ENCODE results near the gene BTBD3.

The BTBD3 gene

DNA sequence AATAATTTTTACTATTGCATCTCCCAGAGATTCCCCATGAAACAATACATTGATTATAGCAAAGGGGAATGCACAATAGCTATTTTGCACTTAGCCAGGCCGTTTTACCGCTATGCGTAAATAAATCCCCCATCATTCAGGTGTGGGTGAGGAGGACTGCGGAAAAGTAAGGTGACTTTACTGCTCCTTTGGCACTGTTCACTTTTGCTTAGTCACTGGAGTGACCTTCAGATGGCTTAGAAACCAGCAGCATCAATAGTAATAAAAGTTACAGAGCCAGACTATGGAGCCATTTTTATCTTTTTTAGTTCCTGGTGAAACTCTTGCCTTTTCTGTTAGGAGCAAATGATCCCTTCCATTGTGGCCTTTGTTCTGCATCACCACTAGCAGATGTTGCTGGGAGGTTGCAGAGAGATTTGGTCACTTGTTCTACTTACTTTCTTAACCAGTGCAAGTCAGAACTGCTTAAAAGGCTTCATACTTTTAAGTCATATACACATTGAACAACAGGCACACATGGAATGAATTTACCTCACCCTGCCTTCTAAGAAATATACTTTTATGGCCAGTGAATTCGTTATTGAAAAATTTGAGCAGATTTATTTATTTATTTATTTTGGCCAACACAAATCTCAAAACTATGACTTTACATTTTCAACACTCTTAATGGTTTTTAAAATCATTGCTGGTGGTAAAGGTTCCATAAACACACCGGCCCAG is 12.1 kb upstream of the BTBD3 start:
- H3K9me3 ChIP-seq (ENCODE audit: insufficient read depth, low read length) = no peaks in the 10 kb centered on the region
- H3K9ac ChIP-seq (ENCODE audit: low read length) = no peak overlapping the region
- H3K27ac ChIP-seq (ENCODE audit: low read depth, low read length) = no peak overlapping the region
- H3K36me3 ChIP-seq (ENCODE audit: low read length) = no peaks in the 10 kb centered on the region
- H2AFZ ChIP-seq (ENCODE audit: low read depth, low read length, severe bottlenecking) = no peak overlapping the region
- TF ChIP-seq, protein P1, sequence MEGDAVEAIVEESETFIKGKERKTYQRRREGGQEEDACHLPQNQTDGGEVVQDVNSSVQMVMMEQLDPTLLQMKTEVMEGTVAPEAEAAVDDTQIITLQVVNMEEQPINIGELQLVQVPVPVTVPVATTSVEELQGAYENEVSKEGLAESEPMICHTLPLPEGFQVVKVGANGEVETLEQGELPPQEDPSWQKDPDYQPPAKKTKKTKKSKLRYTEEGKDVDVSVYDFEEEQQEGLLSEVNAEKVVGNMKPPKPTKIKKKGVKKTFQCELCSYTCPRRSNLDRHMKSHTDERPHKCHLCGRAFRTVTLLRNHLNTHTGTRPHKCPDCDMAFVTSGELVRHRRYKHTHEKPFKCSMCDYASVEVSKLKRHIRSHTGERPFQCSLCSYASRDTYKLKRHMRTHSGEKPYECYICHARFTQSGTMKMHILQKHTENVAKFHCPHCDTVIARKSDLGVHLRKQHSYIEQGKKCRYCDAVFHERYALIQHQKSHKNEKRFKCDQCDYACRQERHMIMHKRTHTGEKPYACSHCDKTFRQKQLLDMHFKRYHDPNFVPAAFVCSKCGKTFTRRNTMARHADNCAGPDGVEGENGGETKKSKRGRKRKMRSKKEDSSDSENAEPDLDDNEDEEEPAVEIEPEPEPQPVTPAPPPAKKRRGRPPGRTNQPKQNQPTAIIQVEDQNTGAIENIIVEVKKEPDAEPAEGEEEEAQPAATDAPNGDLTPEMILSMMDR (IDR thresholded peaks at IDR 0.05; ENCODE audit: insufficient read depth, low read length, poor library complexity, severe bottlenecking) = no peak
- TF ChIP-seq EZH2phosphoT487 (conservative IDR thresholded peaks at IDR 0.05; ENCODE audit: low read length) = no peak
- no peak overlapping the region for H3K4me2 ChIP-seq (ENCODE audit: low read depth, low read length, poor library complexity, severe bottlenecking)
- no peaks in the 10 kb centered on the region for H3K9me2 ChIP-seq (replicated peaks; ENCODE audit: insufficient read depth, low read length)
- H3K79me2 ChIP-seq (ENCODE audit: insufficient read depth, low read length) = no peaks in the 10 kb centered on the region
- H3K27me3 ChIP-seq (ENCODE audit: low read length) = no peaks in the 10 kb centered on the region
- H4K20me1 ChIP-seq (ENCODE audit: low read depth, low read length) = no peaks in the 10 kb centered on the region
- no peaks in the 10 kb centered on the region for H3F3A ChIP-seq (ENCODE audit: insufficient read depth)
- H3K4me3 ChIP-seq (ENCODE audit: insufficient read depth, low read length, poor library complexity, severe bottlenecking) = no peak overlapping the region

DNA sequence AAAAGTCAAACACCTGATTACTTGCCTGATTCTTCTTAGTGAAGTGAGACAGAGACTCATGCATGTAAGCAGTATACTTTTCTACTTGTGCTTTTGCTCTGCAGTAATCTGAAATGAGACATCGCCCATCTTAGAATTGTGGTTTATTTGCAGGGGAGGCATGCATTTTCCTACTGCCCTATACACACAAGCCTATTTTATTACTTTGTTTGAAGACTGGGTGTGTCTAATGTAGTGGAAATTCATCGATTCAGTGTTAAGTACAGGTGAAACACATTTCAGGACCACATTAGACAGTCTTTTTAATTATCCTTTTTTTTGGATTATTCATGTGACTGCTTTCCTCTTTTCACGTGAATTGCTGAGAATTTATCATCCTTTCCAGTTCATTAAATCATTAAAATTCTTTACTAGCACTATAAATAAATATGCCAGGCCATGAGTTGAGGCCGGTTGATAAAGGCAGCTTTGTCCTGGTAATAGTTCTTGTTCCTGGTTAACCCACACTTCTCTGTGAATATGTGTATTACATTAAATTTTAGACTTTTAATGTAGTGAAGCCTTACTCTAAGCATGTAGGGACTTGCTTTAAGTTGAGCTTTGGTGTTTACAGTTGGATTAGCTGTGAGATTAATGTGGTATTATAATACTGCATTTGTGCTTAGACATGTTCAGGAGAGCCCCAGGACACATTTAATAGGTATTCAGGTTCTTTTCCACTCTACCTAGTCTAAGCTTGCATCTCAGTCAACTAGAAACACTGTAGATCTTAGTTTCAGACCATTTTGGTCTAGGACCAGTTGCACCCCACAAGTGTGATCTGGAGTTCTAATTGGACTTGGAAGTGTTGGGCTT is 10.8 kb upstream of the BTBD3 start:
- H3K9me2 ChIP-seq (replicated peaks; ENCODE audit: insufficient read depth, low read length) = no peaks in the 10 kb centered on the region
- no peak overlapping the region for H3K9ac ChIP-seq (ENCODE audit: low read length)

DNA sequence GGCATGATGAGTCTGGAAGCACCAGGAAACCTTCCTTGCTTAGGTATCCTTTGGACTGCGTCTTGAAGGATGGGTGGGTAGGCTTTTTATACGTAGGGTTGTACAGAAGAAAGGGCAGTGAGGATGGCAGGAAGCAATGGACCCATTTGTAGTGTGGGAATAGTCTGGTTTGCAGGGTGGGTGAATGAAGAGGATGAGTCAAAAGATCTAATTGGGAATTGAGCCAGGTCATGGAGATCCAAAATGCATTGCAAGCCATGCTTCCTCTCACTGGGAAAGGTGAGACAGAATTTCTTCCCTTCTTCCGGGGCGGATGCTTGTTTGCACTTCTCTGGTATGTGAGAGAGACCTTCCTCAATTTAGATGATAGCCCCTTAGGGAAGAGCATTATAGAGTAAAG is 10.1 kb upstream of the BTBD3 start:
- no peaks in the 10 kb centered on the region for H3K9me3 ChIP-seq (ENCODE audit: insufficient read depth, low read length)
- H3K4me2 ChIP-seq (ENCODE audit: low read depth, low read length, poor library complexity, severe bottlenecking) = no peak overlapping the region
- H4K20me1 ChIP-seq (ENCODE audit: low read depth, low read length) = no peaks in the 10 kb centered on the region
- H3K27me3 ChIP-seq (ENCODE audit: low read length) = no peaks in the 10 kb centered on the region
- H3K4me3 ChIP-seq (ENCODE audit: insufficient read depth, low read length, poor library complexity, severe bottlenecking) = no peak overlapping the region
- no peak overlapping the region for H3K27ac ChIP-seq (ENCODE audit: low read depth, low read length)
- no peaks in the 10 kb centered on the region for H3K9me2 ChIP-seq (replicated peaks; ENCODE audit: insufficient read depth, low read length)
- TF ChIP-seq, protein P1 (IDR thresholded peaks at IDR 0.05; ENCODE audit: insufficient read depth, low read length, poor library complexity, severe bottlenecking) = no peak
- no peak for TF ChIP-seq EZH2phosphoT487 (conservative IDR thresholded peaks at IDR 0.05; ENCODE audit: low read length)
- no peak overlapping the region for H3K9ac ChIP-seq (ENCODE audit: low read length)
- no peaks in the 10 kb centered on the region for H3F3A ChIP-seq (ENCODE audit: insufficient read depth)
- H2AFZ ChIP-seq (ENCODE audit: low read depth, low read length, severe bottlenecking) = no peak overlapping the region
- H3K36me3 ChIP-seq (ENCODE audit: low read length) = no peaks in the 10 kb centered on the region
- H3K79me2 ChIP-seq (ENCODE audit: insufficient read depth, low read length) = no peaks in the 10 kb centered on the region

More for the DNA sequence above, 10.8 kb upstream of the BTBD3 start:
- Histone ChIP-seq H3K79me2 (ENCODE audit: insufficient read depth, low read length) (no peaks in the 10 kb centered on the region), H4K20me1 (ENCODE audit: low read depth, low read length) (no peaks in the 10 kb centered on the region), H3K4me2 (ENCODE audit: low read depth, low read length, poor library complexity, severe bottlenecking) (no peak overlapping the region), H3K27me3 (ENCODE audit: low read length) (no peaks in the 10 kb centered on the region), H3K4me3 (ENCODE audit: insufficient read depth, low read length, poor library complexity, severe bottlenecking) (no peak overlapping the region), H3K9me3 (ENCODE audit: insufficient read depth, low read length) (no peaks in the 10 kb centered on the region), H2AFZ (ENCODE audit: low read depth, low read length, severe bottlenecking) (no peak overlapping the region), H3K27ac (ENCODE audit: low read depth, low read length) (no peak overlapping the region), H3F3A (ENCODE audit: insufficient read depth) (no peaks in the 10 kb centered on the region), H3K36me3 (ENCODE audit: low read length) (no peaks in the 10 kb centered on the region)
- TF ChIP-seq, protein P1 (IDR thresholded peaks at IDR 0.05; ENCODE audit: insufficient read depth, low read length, poor library complexity, severe bottlenecking) = no peak
- TF ChIP-seq EZH2phosphoT487 (conservative IDR thresholded peaks at IDR 0.05; ENCODE audit: low read length) = no peak

All from SU-DHL-6 (cell line).